T-helper 1 cell treated with Interleukin-12 subunit alpha and Interleukin-12 subunit beta and Interleukin-4 antibody, amounts not matched to agents 30 μg/mL and 1 μg/mL, for 36 hours (primary cell): ENCODE data around the gene LIG4.
A peak's percentile ranks its signal among the peaks of the same experiment; 100 is the strongest.

ENCODE experiments used
- H3K27ac Mint-ChIP-seq: one replicate; pipeline ENCODE4 v1.8.0; 2021; ENCODE audit warnings: mild to moderate bottlenecking, mixed read lengths
- H3K27me3 Mint-ChIP-seq: one replicate; pipeline ENCODE4 v1.8.0; 2021; ENCODE audit warnings: low read depth, mixed read lengths
- H3K36me3 Mint-ChIP-seq: one replicate; pipeline ENCODE4 v1.8.0; 2021; ENCODE audit warnings: low read depth, mixed read lengths
- H3K4me1 Mint-ChIP-seq: one replicate; pipeline ENCODE4 v1.8.0; 2021; ENCODE audit warnings: low read depth, mixed read lengths
- H3K4me3 Mint-ChIP-seq: one replicate; pipeline ENCODE4 v1.8.0; 2021; ENCODE audit warnings: mild to moderate bottlenecking, moderate library complexity, mixed read lengths
- H3K9me3 Mint-ChIP-seq: one replicate; pipeline ENCODE4 v1.8.0; 2021; ENCODE audit warnings: mixed read lengths

Gene LIG4

GRCh38 chr13:108213946-108214345, 1.4 kb downstream of the LIG4 start:
- H3K27me3 Mint-ChIP-seq: no peaks in the 10 kb centered on the region
- H3K27ac Mint-ChIP-seq: peak overlapping the region; percentile 69
- H3K36me3 Mint-ChIP-seq: peaks cover 22% of the 10 kb centered on the region
- no peaks in the 10 kb centered on the region for H3K9me3 Mint-ChIP-seq
- peaks cover 32% of the 10 kb centered on the region for H3K4me1 Mint-ChIP-seq
- peak overlapping the region; percentile 81 for H3K4me3 Mint-ChIP-seq

- H3K27ac Mint-ChIP-seq: no peak overlapping the region
- H3K36me3 Mint-ChIP-seq: peaks cover 28% of the 10 kb centered on the region
- H3K4me1 Mint-ChIP-seq: peaks cover 29% of the 10 kb centered on the region
- no peaks in the 10 kb centered on the region for H3K9me3 Mint-ChIP-seq
- H3K27me3 Mint-ChIP-seq: no peaks in the 10 kb centered on the region
- H3K4me3 Mint-ChIP-seq: peak overlapping the region; percentile 31
Observed at GRCh38 chr13:108212886-108213285, 2.5 kb downstream of the LIG4 start.

- no peak overlapping the region for H3K4me3 Mint-ChIP-seq
- H3K27me3 Mint-ChIP-seq: no peaks in the 10 kb centered on the region
- H3K4me1 Mint-ChIP-seq: peaks cover 23% of the 10 kb centered on the region
- peaks cover 28% of the 10 kb centered on the region for H3K36me3 Mint-ChIP-seq
- H3K9me3 Mint-ChIP-seq: no peaks in the 10 kb centered on the region
- no peak overlapping the region for H3K27ac Mint-ChIP-seq
Observed at GRCh38 chr13:108210551-108210950, 4.8 kb downstream of the LIG4 start.

- H3K36me3 Mint-ChIP-seq: peaks cover 5% of the 10 kb centered on the region
- H3K4me1 Mint-ChIP-seq: peaks cover 13% of the 10 kb centered on the region
- H3K4me3 Mint-ChIP-seq: no peak overlapping the region
- no peak overlapping the region for H3K27ac Mint-ChIP-seq
- H3K9me3 Mint-ChIP-seq: peaks cover 18% of the 10 kb centered on the region
- peaks cover 8% of the 10 kb centered on the region for H3K27me3 Mint-ChIP-seq
Observed at GRCh38 chr13:108200781-108201398, 14.4 kb downstream of the LIG4 start.

DNA sequence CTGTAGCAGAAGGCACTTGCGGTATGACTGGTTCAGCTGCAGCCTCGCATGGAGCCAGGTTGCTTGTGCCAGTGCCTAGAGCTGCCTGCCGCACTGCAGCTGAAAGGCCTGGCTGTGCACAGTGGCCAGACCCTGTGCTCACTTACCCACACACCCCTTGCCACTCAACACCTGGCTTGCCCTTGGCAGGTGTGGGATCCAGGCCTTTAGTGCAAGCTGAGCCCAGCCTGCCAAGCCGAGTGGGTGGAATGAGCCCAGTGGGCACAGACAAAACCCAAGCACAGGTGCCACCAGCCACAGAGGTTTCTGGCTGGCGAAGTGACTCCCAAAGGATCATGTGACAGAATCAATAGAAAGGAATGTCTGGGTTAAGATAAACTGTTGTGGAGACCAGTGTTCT, 19.5 kb downstream of the LIG4 start:
- peaks cover 5% of the 10 kb centered on the region for H3K36me3 Mint-ChIP-seq
- H3K27me3 Mint-ChIP-seq: peaks cover 9% of the 10 kb centered on the region
- H3K9me3 Mint-ChIP-seq: peaks cover 39% of the 10 kb centered on the region
- no peaks in the 10 kb centered on the region for H3K4me1 Mint-ChIP-seq
- no peak overlapping the region for H3K4me3 Mint-ChIP-seq
- no peak overlapping the region for H3K27ac Mint-ChIP-seq

- Mint-ChIP-seq H3K36me3 (peaks cover 5% of the 10 kb centered on the region), H3K27me3 (peaks cover 14% of the 10 kb centered on the region), H3K27ac (no peak overlapping the region), H3K4me1 (no peaks in the 10 kb centered on the region), H3K9me3 (peaks cover 39% of the 10 kb centered on the region), H3K4me3 (no peak overlapping the region)
Observed at GRCh38 chr13:108195146-108195545, 20.2 kb downstream of the LIG4 start.

DNA sequence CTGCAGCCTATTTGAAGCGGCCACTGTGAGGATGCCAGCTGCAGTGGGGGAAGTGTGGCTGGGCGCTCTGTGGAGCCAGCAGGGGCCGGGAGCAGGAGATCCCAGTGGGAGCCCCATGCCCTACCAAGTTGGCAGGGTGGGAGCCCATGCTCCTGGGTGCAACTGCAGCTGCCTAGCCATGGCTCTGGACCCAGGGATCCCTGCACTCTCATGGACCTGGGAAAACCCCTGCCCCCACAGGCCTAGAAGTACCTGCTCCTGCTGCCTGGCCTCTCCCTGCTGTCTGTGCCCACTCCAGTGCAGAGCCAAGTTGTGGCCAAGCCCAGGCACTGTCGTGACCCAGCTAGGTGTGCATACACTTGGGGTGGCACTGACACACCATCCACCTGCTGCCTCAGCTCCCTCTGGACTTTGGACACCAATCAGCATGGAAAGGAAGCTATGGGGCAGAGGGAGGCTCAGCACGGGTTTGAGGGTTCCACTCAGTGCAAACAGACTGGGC, 20.9 kb downstream of the LIG4 start:
- H3K4me3 Mint-ChIP-seq: no peak overlapping the region
- H3K27me3 Mint-ChIP-seq: peaks cover 10% of the 10 kb centered on the region
- H3K9me3 Mint-ChIP-seq: peaks cover 34% of the 10 kb centered on the region
- H3K27ac Mint-ChIP-seq: no peak overlapping the region
- H3K4me1 Mint-ChIP-seq: no peaks in the 10 kb centered on the region
- peaks cover 1% of the 10 kb centered on the region for H3K36me3 Mint-ChIP-seq

GRCh38 chr13:108193806-108194205, 21.5 kb downstream of the LIG4 start:
- H3K36me3 Mint-ChIP-seq: peaks cover 1% of the 10 kb centered on the region
- peaks cover 32% of the 10 kb centered on the region for H3K9me3 Mint-ChIP-seq
- H3K27ac Mint-ChIP-seq: no peak overlapping the region
- peaks cover 10% of the 10 kb centered on the region for H3K27me3 Mint-ChIP-seq
- H3K4me1 Mint-ChIP-seq: no peaks in the 10 kb centered on the region
- H3K4me3 Mint-ChIP-seq: no peak overlapping the region

DNA sequence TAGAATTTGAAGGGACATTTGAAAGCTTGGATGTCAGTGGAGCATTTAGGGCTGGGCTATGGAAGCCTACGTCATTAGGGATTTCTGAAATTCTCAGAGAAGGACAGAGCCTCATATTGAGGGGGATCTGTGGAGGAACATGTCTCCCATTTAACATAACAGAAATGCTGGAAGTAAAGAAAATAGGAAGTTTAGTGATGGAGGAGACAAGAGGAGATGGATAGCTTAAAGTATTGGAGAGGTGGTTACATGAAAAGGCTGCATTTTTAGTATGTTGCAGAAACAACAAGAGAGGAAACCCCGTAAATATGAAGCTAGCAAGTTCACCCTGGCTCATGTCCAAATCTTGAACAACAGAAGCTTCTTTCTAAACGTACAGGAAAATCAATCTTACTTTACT, 24.4 kb downstream of the LIG4 start:
- no peak overlapping the region for H3K27ac Mint-ChIP-seq
- no peaks in the 10 kb centered on the region for H3K4me1 Mint-ChIP-seq
- H3K27me3 Mint-ChIP-seq: peaks cover 6% of the 10 kb centered on the region
- H3K9me3 Mint-ChIP-seq: peaks cover 21% of the 10 kb centered on the region
- no peak overlapping the region for H3K4me3 Mint-ChIP-seq
- H3K36me3 Mint-ChIP-seq: peaks cover 1% of the 10 kb centered on the region

GRCh38 chr13:108188260-108188659, 27.1 kb downstream of the LIG4 start:
- H3K36me3 Mint-ChIP-seq: no peaks in the 10 kb centered on the region
- no peak overlapping the region for H3K27ac Mint-ChIP-seq
- H3K4me3 Mint-ChIP-seq: no peak overlapping the region
- H3K9me3 Mint-ChIP-seq: peaks cover 5% of the 10 kb centered on the region
- no peaks in the 10 kb centered on the region for H3K4me1 Mint-ChIP-seq
- H3K27me3 Mint-ChIP-seq: peaks cover 13% of the 10 kb centered on the region

- Mint-ChIP-seq H3K9me3 (no peaks in the 10 kb centered on the region), H3K27ac (no peak overlapping the region), H3K27me3 (peaks cover 6% of the 10 kb centered on the region), H3K4me1 (no peaks in the 10 kb centered on the region), H3K36me3 (no peaks in the 10 kb centered on the region), H3K4me3 (no peak overlapping the region)
Observed at GRCh38 chr13:108185223-108185622, 30.1 kb downstream of the LIG4 start.

DNA sequence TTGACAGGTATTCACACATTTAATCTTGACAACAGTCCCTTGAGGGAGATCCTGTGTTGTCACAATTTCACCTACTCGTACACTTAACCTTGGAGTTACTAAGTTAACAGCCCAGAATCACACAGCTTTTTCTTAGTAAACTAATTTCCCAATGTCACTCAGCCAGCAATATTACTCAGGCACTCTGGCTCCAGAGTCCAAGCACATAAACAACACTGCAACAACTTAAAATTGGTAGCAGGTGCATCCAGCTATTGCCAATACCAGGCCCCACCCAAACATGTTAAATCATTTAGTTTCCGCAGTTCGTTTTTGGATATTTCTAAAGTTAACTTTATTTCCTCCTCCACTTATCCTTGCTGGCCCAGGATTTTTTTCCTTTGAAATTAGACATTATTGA, 32.7 kb downstream of the LIG4 start:
- Mint-ChIP-seq H3K36me3 (no peaks in the 10 kb centered on the region), H3K27ac (no peak overlapping the region), H3K9me3 (no peaks in the 10 kb centered on the region), H3K4me3 (no peak overlapping the region), H3K27me3 (peaks cover 6% of the 10 kb centered on the region), H3K4me1 (no peaks in the 10 kb centered on the region)

GRCh38 chr13:108178078-108178477, 37.3 kb downstream of the LIG4 start:
- peaks cover 11% of the 10 kb centered on the region for H3K27me3 Mint-ChIP-seq
- no peak overlapping the region for H3K27ac Mint-ChIP-seq
- H3K36me3 Mint-ChIP-seq: no peaks in the 10 kb centered on the region
- H3K4me1 Mint-ChIP-seq: no peaks in the 10 kb centered on the region
- H3K9me3 Mint-ChIP-seq: no peaks in the 10 kb centered on the region
- H3K4me3 Mint-ChIP-seq: no peak overlapping the region

- no peak overlapping the region for H3K4me3 Mint-ChIP-seq
- no peaks in the 10 kb centered on the region for H3K36me3 Mint-ChIP-seq
- peaks cover 11% of the 10 kb centered on the region for H3K27me3 Mint-ChIP-seq
- H3K9me3 Mint-ChIP-seq: peaks cover 4% of the 10 kb centered on the region
- H3K4me1 Mint-ChIP-seq: no peaks in the 10 kb centered on the region
- H3K27ac Mint-ChIP-seq: no peak overlapping the region
Observed at GRCh38 chr13:108176685-108177274, 38.6 kb downstream of the LIG4 start.

DNA sequence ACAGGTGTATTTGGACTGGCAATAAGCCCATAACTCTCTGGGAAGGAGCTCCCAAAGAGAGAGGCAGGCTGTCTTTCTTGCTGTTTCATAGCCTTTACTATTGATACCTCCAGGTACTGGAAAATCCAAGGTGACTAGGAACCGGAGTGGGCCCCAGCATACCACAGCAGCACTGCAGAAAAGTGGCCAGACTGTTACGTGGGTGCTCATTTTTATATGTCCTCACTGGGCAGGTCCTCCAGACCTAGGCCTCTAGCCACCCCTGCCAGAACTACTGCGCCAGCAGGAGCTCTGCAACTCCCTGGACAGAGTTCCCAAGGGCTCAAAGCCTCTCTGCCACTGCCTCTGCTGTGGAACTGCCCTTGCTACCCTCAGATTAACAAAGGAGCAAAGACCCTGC, 46.4 kb downstream of the LIG4 start:
- Mint-ChIP-seq H3K27me3 (peaks cover 14% of the 10 kb centered on the region), H3K4me1 (no peaks in the 10 kb centered on the region), H3K9me3 (peaks cover 11% of the 10 kb centered on the region), H3K27ac (no peak overlapping the region), H3K4me3 (no peak overlapping the region), H3K36me3 (peaks cover 3% of the 10 kb centered on the region)
